PC-9 (cell line): ENCODE results near the gene CYP4F2. TPM values are rescaled to one million over a fixed set of nuclear protein-coding genes. Genes with fewer than 3 reads are reported as not detected.

Experiments used
- Bru-seq: library from RNA; stranded (reverse); fragments of 400-500 nt; gene quantifications from one replicate; lab custom pipeline; 2021; lab: Mats Ljungman, UMichigan
- BruChase-seq, 2 experiments: library from RNA; stranded (reverse); fragments of 400-500 nt; gene quantifications; one replicate each; lab custom pipeline; 2021; lab: Mats Ljungman, UMichigan
- BruUV-seq: library from RNA; stranded (reverse); fragments of 400-500 nt; replicated peaks from 2 replicates; lab custom pipeline; 2021; lab: Mats Ljungman, UMichigan
- CTCF ChIA-PET: fragments of 300-600 bp; sonication (Branson Sonifier 250); formaldehyde crosslinking; loops from one replicate; lab custom pipeline; 2022; ENCODE audit warnings: antibody characterized with exemption; lab: Charles Lee
- POLR2A ChIA-PET: fragments of 300-600 bp; sonication (Branson Sonifier 250); formaldehyde crosslinking; loops from one replicate; lab custom pipeline; 2022; ENCODE audit warnings: antibody characterized with exemption; ENCODE audit not compliant: unreplicated experiment; lab: Charles Lee
- DNase-seq, 2 experiments: peaks; one replicate each; pipeline versions ENCODE4 v3.0.0 to v3.0.0-alpha.2; 2015 to 2022; ENCODE audit warnings: mixed read lengths in 1 of 2
- H2AFZ ChIP-seq: fragments of 200-600 bp; sonication (generic); 2 replicates; pipeline ENCODE4 v1.8.1; 2017; ENCODE audit warnings: antibody characterized with exemption
- H3F3A ChIP-seq: fragments of 200-600 bp; sonication (generic); 2 replicates; pipeline ENCODE4 v1.8.1; 2017; ENCODE audit warnings: antibody characterized with exemption, mild to moderate bottlenecking, low read depth; ENCODE audit not compliant: insufficient read depth
- H3K27ac ChIP-seq: fragments of 200-600 bp; sonication (generic); 2 replicates; pipeline ENCODE4 v1.6.1; 2016; ENCODE audit warnings: mixed run types
- H3K27me3 ChIP-seq: fragments of 200-600 bp; sonication (generic); 2 replicates; pipeline ENCODE4 v1.6.1; 2016; ENCODE audit warnings: low read depth, mixed run types; ENCODE audit not compliant: insufficient read depth
- H3K36me3 ChIP-seq: fragments of 200-600 bp; sonication (generic); 2 replicates; pipeline ENCODE4 v1.6.1; 2016; ENCODE audit warnings: low read depth, mixed run types
- H3K4me1 ChIP-seq: fragments of 200-600 bp; sonication (generic); replicated peaks from 2 replicates; pipeline ENCODE4 v1.6.1; 2016; ENCODE audit warnings: mixed run types; ENCODE audit not compliant: insufficient read depth
- H3K4me2 ChIP-seq: fragments of 200-600 bp; sonication (generic); 2 replicates; pipeline ENCODE4 v1.6.1; 2017; ENCODE audit warnings: mixed run types
- H3K4me3 ChIP-seq: fragments of 200-600 bp; sonication (generic); 2 replicates; pipeline ENCODE4 v1.6.1; 2016; ENCODE audit warnings: mixed run types
- H3K79me2 ChIP-seq: fragments of 200-600 bp; sonication (generic); 2 replicates; pipeline ENCODE4 v1.6.1; 2017; ENCODE audit warnings: low read depth, mixed run types
- H3K9me2 ChIP-seq: fragments of 200-600 bp; sonication (generic); 2 replicates; pipeline ENCODE4 v1.8.1; 2017; ENCODE audit warnings: mild to moderate bottlenecking; ENCODE audit not compliant: insufficient read depth
- H3K9me3 ChIP-seq: fragments of 200-600 bp; sonication (generic); 2 replicates; pipeline ENCODE4 v1.8.1; 2016; ENCODE audit warnings: low read depth; ENCODE audit not compliant: insufficient read depth
- H4K20me1 ChIP-seq: fragments of 200-600 bp; sonication (generic); 2 replicates; pipeline ENCODE4 v1.8.1; 2017; ENCODE audit not compliant: insufficient read depth
- CTCF ChIP-seq: fragments of 200-600 bp; sonication (generic); conservative IDR thresholded peaks from 2 replicates; pipeline ENCODE4 v1.6.1; 2017; ENCODE audit warnings: mixed run types, antibody characterized with exemption, mild to moderate bottlenecking, moderate library complexity
- EZH2 ChIP-seq: fragments of 200-600 bp; sonication (generic); IDR thresholded peaks from 2 replicates; pipeline ENCODE4 v1.8.0; 2017; ENCODE audit warnings: antibody characterized with exemption, low read depth
- intact Hi-C: fragments of 100-400 bp; cut with micrococcal nuclease; formaldehyde crosslinking; loops from one replicate; pipeline ENCODE4 v1.10.0; 2022; ENCODE audit not compliant: unreplicated experiment
- long read RNA-seq: library from polyadenylated mRNA; stranded (forward); transcript quantifications from one replicate; pipeline ENCODE4 v2.0.0, GENCODE V29; 2022
- total RNA-seq: library from RNA; stranded (reverse); gene quantifications from 2 replicates; pipeline ENCODE4 v1.2.3, GENCODE V29; 2021

Gene CYP4F2
- 0.31 and 1.1 TPM in 2 replicates for total RNA-seq
- Bru-seq, nascent RNA, result percentile 11 among the genes with signal in this experiment
- percentile 14 among the genes with signal in this experiment for BruChase-seq, experiment 1, labeled RNA remaining after a 2-hour chase
- BruChase-seq, experiment 2, labeled RNA remaining after a 6-hour chase, result percentile 17 among the genes with signal in this experiment
- long read RNA-seq, partial matches to known transcripts, result 0 of 1 reads
- long read RNA-seq, other reads (novel, unspliced or antisense), result 0 of 1 reads

- Histone ChIP-seq H3K4me2 (no peak within 1 kb of the TSS), H3F3A (no peaks in the 10 kb centered on the region), H4K20me1 (no peaks in the 10 kb centered on the region), H3K9me3 (no peaks in the 10 kb centered on the region), H3K4me1 (no peaks in the 10 kb centered on the region), H3K9me2 (no peaks in the 10 kb centered on the region), H3K27ac (no peak within 1 kb of the TSS), H3K27me3 (no peaks in the 10 kb centered on the region), H2AFZ (no peak within 1 kb of the TSS), H3K4me3 (no peak within 1 kb of the TSS), H3K79me2 (no peaks in the 10 kb centered on the region), H3K36me3 (no peaks in the 10 kb centered on the region)
- no TSS peak for BruUV-seq
- ChIA-PET CTCF (no interaction called here), POLR2A (interaction anchor here (0.7 kb wide), 1 partner anchor 111 kb away, joined by 4 read pairs; no protein-coding TSS in a partner anchor)
- TF ChIP-seq EZH2, result no peak
- TF ChIP-seq CTCF, result no peak
- no peak for DNase-seq
- intact Hi-C loops, result no loop called here
These were observed at the start of gene CYP4F2 for GRCh38 chr19:15897738-15898276. TSS of gene CYP4F2 (minus strand) at chr19:15898074. CDS start at chr19:15897611, 463 bp downstream.

GRCh38 chr19:15945301-15945700 is 47.4 kb upstream of the CYP4F2 start:
- Histone ChIP-seq H3K27ac (no peak overlapping the region), H3K36me3 (no peaks in the 10 kb centered on the region), H3K27me3 (peaks cover 4% of the 10 kb centered on the region; the same call in 1 of the 2 replicates), H3F3A (no peaks in the 10 kb centered on the region), H3K4me2 (no peak overlapping the region), H3K9me3 (peaks cover 25% of the 10 kb centered on the region), H3K4me1 (no peaks in the 10 kb centered on the region), H3K9me2 (no peaks in the 10 kb centered on the region), H4K20me1 (no peaks in the 10 kb centered on the region), H3K79me2 (no peaks in the 10 kb centered on the region), H2AFZ (no peak overlapping the region), H3K4me3 (no peak overlapping the region)
- POLR2A ChIA-PET, result no interaction called here
- DNase-seq, result no peak
- CTCF ChIA-PET, result no interaction called here
- BruUV-seq, result no TSS peak
- intact Hi-C loops, result no loop called here
- TF ChIP-seq CTCF (no peak), EZH2 (no peak)

GRCh38 chr19:15944401-15944800 is 46.5 kb upstream of the CYP4F2 start:
- POLR2A ChIA-PET, result no interaction called here
- no peaks in the 10 kb centered on the region for H4K20me1 ChIP-seq
- H3K4me3 ChIP-seq, result no peak overlapping the region
- H3K9me3 ChIP-seq, result peaks cover 25% of the 10 kb centered on the region
- no TSS peak for BruUV-seq
- no peaks in the 10 kb centered on the region for H3F3A ChIP-seq
- intact Hi-C loops, result no loop called here
- no peak overlapping the region for H3K4me2 ChIP-seq
- H2AFZ ChIP-seq, result no peak overlapping the region
- no peak overlapping the region for H3K27ac ChIP-seq
- TF ChIP-seq CTCF, result no peak
- TF ChIP-seq EZH2, result no peak
- no peaks in the 10 kb centered on the region for H3K79me2 ChIP-seq
- no peaks in the 10 kb centered on the region for H3K4me1 ChIP-seq
- no peaks in the 10 kb centered on the region for H3K36me3 ChIP-seq
- H3K27me3 ChIP-seq, result 0 out of 2 replicates have a peak, but pooled peaks cover 4% of the 10 kb centered on the region
- CTCF ChIA-PET, result no interaction called here
- no peaks in the 10 kb centered on the region for H3K9me2 ChIP-seq
- DNase-seq, result no peak
